NCI-H1092 treated with DMSO at 0.1 percent for 48 hours (cell line): ENCODE measurements around the gene ANG.
"Not testable (repeated sequence)": the region's sequence is repeated elsewhere in the genome, so short reads cannot be mapped to it uniquely, and the experiment has no call there.

Source experiments
- DNase-seq: peaks from one replicate; lab custom pipeline; 2025; lab: John Stamatoyannopoulos, UW

The ANG gene

DNA sequence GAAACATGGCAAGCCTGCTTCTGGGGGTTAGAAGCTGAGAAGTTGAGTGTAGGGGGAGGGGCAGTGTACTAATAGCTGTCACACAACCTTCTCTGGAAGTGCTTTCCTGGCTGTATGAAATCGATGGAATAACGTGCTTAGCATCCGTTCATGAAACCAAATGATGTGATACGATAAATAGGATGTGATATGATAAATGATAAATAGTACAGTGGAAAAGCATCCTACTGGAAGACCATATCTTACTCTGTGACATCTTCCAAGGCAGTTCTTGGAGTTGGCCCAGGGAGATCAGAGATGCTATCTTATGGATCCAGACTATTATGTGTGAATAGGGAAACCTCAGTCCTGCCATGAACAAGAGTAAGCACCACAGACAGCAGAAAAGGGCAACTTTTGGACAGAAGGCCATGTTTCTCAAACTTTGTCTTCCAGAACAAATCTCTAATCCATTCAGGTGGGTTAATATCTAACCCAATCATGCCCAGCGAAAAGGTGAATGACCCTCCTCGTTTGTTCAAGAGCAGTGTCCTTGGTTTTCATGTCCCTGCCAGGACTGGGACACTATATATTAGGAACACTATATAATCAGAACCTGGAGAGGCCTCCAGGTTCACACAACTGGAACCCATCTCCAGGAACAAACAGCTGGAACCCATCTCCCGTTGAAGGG, at the start of gene ANG:
Gene ANG, plus strand, starts transcription at position 598 of the 673 bp plus-strand sequence. CDS start 4,801 bp downstream, outside the sequence.
- DNase-seq = no peak

DNA sequence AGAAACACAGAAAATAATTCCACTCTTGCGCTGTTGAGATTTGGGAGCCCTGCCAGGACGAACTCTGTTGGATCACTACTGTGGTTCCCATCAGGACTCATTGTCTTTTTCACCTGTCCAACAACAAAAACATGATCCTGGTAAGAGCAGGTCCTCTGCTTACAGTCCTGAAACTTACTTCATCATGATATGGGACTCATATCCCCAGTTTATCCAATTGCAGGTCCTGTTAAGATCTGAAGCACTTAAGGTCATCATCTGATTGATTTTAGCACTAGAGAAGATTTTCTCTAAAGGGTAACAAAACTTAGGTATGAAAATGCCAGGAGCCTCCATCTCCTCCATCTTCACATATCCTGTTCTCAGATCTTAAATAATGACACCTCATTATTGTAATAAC, 47.0 kb upstream of the ANG start, which contains the start of gene OR6S1:
Gene OR6S1, minus strand, starts transcription at position 101 of the 400 bp plus-strand sequence. Its CDS starts 0 bp downstream, at position 101.
- DNase-seq = no peak

DNA sequence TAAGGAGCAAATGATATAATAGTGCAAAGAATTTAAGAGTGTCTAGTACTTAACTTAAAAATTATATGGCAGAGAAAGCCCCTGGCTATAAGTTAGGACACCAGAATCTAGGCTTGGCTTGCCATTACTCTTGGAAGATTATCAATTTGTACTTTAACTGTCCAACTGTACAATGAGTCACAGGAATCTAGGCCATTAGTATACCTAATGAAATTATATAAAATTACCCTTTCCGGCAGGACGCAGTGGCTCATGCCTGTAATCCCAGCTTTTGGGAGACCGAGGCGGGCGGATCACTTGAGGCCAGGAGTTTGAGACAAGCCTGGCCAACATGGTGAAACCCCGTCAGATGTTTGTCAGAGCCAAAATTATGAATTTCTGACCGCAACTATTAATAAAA, 46.4 kb upstream of the ANG start:
- DNase-seq = no peak

DNA sequence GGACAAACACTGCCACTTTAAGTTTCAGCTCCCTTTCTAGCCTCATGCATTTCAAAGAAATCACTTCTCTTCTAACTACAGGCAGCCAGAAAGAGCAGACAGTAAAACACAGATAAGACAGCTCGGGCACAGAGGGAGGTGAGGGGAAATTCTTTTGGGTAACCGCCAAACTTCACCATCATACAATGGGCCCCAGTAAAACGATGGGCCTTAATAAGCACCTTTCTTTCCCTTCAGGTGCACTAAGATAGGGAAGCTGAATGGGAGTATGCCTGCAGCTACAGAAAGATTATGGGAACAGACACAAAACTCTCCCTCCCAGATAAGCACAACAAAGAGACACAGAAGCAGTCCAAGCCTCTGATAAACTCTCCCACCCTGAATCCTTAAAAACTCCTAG, 45.8 kb upstream of the ANG start:
- not testable (repeated sequence) for DNase-seq

DNA sequence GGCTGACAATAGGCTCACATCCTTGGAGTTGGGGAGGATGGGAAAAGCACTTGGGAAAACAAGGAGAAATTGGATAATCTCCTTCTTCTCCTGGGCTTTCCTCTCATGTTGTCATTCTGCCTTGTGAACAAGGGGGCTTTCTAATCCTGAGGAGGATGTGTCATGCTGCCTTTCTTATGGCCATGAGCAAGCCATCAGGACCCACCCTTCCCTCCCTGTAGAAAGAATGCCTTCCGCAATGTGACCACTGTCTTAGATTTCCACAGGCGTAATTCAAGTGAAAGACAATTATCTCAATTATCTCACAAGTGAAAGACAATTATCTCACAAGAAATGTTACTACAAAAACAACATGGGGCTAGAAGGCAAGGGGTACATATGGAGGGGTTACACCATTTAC, 44.0 kb upstream of the ANG start:
- no peak for DNase-seq

DNA sequence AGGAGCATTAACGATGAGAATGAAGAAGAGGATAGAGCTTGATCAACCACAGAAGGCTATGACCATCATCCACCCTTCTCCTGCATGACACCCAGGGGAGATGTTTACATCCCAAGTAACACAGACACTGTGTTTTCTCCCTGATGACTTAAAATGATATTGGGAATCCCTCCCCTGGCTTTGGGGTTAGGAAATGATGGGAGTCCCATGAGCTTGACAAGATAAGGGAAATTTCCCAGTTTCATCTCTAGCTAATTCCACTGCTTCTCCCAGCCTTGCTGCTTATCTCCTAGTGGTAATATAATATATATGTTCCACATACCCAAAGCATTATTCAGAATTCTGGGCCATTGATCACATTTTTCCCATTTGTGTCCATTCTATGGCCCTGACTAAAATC, 43.1 kb upstream of the ANG start:
- DNase-seq = no peak

DNA sequence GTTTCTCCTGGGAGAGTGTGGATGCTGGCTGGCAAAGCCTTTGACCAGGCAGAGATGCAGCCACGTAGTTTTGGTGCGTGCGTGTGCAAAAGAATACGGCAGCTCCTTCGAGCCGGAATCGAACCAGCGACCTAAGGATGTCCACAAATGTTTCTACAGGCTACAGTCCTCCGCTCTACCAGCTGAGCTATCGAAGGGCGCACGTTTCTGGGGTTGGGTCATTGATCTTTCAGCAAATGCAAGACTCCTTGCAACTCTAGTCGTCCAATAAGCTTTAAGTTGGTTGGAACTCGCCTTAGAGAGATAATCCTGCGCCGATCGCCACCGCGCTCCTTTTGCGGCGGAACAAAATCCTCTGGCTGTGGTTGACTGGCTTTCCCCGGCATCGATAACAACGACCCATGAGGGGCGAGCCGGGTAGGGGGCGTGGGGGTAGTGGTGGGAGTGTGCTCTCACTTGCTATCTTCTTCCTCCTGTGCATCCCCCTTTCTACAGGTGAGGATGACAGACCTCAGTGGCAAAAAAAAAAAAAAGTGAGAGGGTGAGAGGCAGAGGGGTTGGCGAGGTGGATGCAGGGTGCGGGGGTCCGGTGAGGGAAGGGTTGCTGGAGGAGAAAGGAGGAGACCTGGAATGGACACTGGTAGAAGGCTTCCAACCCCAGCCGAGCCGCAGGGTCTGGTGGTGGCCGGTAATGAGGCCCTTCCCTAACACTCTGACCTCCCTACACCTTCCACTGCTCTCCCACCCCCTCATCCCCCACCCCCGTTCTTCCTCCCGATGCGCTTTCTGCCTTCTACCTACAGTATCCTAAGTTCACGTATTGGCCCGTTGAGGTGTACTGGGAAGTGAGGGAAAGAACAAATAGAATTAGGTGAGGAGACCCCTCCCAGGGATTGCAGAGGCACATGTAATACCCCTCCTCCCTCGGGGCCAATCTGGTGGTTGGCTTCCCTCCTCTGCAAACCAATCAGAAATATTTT, 35.3 kb upstream of the ANG start:
- DNase-seq = no peak

DNA sequence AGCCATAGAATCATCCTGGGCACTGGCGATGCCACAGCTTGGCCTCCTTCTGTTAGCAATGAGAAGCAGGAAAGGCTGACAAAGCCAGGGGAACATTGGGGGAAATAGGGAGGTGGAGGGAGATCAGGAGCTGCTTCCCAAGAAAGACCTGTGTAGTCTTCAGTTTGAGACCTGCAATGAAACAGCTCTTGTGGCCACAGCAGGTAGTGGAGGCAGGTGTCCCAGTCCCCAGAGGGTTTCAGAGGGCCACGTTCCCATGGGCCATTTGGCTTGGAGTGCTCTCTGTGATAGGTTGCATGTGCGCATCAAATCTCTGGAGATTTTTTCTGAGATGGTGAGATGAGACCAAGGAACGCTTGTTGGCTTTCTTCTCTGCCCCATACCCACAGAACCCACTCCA, 32.7 kb upstream of the ANG start:
- DNase-seq = no peak

DNA sequence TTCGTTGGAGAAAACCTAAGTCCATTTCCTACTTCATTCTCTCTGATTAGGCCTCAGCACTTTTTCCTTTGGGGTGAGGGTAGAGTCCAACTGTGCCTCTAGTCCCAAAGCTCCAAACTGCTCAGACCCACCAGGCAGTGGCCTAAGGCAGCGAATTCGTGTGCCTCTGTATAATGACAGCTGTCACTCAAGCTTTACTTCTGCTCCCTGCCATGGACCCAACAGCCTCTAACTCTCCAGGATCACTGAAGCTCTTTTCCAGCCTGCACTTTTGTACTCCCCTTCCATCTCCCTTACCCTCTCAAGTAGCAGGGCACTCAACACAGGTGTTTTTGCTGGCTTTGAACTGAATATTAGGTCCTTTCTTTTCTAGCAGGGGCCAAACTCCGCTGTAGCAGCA, 32.3 kb upstream of the ANG start:
- DNase-seq = no peak

DNA sequence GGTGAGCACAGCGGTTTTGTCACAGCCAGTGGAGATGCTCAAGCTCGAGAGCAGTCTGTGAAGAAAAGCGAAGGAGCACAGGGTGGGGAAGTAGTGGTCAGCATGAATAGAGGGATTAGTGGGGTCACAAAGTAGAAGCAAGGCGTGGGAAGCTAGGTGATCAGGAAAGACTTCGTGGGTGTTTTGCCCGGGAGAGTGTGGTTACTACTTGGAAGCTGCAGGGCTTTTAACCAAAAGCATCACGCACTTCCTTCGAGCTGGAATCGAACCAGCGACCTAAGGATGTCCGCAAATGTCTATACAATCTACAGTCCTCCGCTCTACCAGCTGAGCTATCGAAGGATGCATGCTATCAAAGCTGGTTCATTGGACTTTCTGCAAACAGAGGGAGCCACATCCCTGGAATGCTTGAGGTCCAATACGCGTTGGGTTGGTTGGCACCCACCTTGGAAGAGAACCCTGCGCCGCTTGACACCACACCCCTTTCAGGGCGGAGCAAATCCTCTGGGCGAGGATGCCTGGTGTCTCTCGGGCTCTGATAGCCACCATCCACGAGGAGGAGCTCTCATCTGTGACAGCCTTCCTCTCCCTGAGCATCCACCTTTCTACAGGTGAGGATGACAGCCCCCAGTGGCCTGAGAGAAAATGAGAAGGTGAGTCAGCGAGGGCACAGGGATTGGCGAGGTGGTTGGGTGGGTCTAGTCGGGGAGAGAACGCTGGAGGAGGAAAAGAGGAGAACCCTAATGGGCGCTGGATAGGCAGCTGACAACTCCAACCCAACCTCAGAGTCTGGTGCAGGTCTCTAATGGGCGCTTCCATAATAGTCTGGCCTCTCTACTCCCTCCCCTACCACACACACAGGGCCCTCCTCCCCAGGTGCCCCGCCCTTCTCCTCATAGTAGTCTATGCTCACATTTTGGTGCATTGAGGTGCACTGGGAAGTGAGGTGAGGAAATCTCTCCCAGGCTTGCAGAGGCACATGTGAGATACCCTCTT, 31.1 kb upstream of the ANG start:
- no peak for DNase-seq

DNA sequence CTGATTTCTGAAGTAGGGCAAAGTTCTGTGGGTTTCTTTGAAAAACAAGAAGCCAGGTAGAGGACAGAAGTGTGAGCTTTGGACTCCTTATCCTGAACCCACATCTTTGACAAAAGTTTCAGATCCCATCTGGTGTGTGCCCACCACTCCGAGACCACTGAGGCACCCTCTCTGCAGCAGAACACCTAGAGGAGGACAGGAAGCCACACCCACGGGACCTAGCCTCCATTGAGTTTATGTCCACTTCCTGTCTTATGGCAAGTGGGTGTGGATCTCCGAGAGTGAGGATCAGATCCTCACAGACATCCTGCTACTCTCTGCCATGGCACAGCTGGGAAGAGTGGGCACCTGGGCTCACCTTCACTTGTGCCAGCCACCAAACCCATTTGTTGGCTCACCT, 30.3 kb upstream of the ANG start:
- DNase-seq = no peak

DNA sequence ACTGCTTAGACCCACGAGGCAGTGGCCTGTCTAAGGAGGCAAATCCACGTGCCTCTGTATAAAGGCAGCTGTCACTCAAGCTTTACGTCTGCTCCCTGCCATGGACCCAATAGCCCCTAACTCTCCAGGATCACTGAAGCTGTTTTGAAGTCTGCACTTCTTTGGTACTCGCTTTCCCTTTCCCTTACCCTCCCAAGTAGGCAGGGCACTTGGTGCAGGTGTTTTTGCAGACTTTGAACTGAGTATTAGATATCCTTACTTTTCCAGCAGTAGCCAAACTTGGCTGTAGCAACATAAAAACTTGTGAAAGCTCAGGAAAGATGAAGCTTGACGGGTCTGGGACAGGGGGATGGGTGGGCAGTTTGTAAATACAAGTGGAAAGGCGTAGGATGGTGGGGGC, 29.2 kb upstream of the ANG start:
- no peak for DNase-seq

DNA sequence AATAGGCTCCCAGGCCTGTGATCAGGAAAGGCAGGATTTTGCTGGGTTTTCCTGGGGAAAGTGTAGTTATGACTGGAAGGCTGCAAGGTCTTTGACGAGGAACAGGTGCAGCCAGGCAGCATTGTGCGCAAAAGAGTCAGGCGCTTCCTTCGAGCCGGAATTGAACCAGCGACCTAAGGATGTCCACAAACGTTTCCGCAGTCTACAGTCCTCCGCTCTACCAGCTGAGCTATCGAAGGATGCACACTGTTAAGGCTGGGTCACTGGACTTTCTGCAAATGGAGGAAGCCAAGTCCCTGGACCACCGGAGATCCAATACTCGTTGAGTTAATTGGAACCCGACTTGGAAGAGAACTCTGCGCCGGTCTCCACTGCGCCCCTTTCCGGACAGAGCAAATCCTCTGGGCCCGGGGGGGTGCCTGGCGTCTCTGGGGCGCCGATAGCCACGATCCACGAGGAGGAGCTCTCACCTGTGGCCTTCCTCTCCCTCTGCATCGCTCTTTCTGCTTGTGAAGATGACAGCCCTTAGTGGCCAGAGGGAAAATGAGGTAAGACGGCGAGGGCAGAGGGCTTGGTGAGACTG, 28.7 kb upstream of the ANG start:
- no peak for DNase-seq

DNA sequence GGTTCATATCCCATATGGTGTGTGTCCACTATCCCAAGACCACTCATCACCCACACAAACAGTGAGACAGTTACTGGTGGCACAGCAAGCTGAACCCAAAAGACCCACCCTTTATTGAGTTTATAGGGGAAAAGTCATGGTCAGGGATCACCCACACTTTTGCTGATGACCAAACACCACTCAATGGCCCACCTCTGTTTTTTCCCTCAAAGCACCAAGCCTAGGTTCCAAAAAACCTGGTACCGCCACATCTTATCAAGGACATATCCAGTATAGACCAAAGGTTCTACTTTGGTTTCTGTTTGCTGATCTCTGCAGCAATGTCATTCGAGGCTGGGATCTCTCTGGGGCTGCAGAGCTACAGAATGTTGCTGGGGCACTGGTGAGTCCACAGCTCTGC, 27.4 kb upstream of the ANG start:
- DNase-seq = no peak

DNA sequence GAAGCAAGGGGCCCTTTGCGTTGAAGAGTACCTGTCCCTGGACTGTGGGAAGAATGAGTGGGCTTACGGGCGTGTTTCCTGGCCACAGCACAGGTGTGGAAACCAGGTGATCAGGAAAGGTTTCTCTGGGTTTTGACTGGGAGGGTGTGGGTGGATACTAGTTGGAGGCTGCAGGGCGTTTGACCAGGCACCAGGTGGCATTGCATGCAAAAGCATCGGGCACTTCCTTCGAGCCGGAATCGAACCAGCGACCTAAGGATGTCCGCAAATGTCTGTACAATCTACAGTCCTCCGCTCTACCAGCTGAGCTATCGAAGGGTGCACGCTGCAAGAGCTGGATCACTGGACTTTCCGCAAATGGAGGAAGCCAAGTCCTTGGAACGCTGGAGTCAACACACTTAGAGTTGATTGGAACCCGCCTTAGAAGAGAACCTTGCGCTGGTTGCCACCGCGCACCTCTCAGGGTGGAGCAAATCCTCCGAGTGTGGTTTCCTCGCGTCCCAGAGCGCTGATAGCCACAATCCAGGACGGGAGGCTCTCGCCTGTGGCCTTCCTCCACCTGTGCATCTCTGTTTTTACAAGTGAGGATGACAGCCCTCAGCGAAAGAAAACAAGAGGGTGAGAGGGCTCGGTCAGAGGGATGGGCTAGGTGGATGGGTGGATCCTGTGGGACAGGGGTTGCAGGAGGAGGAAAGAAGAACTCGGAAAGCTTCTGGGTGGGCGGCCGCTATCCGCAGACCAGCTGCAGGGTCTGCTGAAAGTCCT, 25.4 kb upstream of the ANG start:
- no peak for DNase-seq

DNA sequence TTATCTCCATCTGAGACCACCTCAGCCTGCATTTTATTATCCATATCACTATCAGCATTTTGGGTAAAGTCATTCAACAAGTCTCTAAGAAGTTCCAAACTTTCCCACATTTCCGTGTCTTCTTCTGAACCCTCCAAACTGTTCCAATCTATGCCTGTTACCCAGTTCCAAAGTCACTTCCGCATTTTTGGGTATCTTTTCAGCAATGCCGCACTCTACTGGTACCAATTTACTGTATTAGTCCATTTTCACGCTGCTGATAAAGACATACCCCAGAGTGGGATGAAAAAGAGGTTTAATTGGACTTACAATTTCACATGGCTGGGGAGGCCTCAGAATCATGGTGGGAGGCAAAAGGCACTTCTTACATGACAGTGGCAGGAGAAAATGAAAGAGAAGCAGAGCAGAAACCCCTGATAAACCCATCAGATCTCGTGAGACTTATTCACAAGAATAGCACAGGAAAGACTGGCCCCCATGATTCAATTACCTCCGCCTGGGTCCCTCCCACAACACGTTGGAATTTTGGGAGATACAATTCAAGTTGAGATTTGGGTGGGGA, 22.1 kb upstream of the ANG start:
- DNase-seq = not testable (repeated sequence)

DNA sequence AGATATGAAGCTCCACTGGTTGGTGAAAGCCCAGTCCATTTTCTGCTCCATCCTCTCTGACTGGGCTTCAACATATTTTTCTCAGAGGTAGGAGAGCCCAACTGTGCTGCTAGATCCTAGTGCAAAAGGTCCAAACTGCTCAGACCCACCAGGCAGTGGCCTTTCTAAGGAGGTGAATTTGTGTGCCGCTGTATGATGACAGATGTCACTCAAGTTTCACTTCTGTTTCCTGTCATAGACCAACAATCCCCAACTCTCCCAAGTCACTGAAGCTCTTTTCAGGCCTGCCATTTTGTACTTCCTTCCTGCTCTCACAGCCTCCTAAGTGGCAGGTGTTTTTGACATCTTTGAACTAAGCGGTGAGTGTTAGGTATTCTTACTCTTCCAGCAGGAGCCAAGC, 20.6 kb upstream of the ANG start:
- no peak for DNase-seq

DNA sequence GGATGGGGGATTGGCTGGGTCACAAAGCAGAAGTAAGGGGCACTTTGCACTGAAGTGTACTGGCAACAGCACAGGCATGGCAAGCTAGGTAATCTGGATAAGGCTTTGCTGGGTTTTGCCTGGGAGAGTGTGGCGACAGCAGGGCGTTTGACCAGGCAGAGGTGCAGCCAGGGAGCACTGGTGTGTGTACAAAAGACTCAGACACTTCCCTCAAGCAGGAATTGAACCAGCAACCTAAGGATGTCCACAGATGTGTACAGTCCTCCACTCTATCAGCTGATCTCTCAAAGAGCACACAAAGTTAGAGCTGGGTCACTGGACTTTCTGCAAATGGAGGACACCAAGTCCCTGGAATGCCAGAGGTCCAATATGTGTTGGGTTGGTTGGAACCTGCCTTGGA, 19.6 kb upstream of the ANG start:
- DNase-seq = no peak

DNA sequence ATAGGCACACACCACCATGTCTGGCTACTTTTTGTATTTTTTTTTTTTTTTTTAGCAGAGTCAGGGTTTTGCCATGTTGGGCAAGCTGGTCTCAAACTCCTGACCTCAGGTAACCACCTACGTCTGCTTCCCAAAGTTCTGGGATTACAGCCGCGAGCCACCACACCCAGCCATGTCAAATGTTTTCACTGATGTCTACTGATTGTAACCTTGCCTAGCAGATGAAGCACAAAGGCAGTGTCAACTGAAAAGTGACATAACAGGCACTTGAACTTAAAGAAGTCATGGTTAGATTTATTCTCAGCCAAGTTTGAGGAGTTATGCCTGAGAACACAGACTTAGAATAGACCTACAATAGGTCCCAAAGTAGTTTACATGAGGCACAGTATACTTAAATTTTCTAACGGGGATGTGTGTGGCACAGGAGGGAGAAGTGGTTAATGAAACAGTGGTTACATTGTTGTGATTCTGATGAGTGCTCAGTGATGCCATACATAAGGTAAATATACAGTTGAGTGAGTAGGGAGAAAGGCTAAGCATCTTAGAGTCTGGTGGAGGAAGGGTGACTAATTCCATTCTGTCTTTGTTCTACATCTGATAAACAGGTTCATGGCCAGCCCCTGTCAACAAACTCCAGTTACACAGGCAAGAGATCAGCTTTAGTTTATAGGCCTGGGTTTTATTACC, 16.8 kb upstream of the ANG start:
- DNase-seq = no peak

DNA sequence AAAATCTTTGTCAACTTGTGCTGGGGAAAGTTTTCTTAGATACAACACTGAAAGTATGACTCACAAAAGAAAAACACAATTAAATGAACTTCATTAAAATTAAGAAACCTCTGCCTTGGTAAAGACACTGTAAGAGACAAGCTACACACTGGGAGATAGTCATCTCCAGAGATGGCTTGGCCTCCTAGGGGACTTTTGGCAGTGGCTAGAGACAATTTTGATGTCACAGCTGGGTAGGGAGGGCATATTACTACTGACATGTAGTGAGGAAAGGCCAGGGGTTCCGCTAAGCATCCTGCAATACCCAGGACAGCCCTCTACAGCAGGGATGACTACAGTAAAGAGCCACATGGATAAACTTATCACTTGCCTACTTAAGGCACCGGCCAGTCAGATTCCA, 12.9 kb upstream of the ANG start:
- no peak for DNase-seq
